ENCODE measurements around the gene PPFIA2. TPM values are rescaled to one million over a fixed set of nuclear protein-coding genes. Genes with fewer than 3 reads are reported as not detected.

PPFIA2 gene
- total and polyA plus RNA-seq, 9 of the 15 experiments (the other 6 are each of a cell fraction or from before 2014, with no cell fraction given): not detected

- TF ChIP-seq E2F1 (CRISPR knock-in tag; IDR thresholded peaks at IDR 0.05) (no peak), ETS2 (tag; IDR thresholded peaks at IDR 0.05; ENCODE audit: borderline replicate concordance, poor library complexity, severe bottlenecking) (no peak), HDAC2 (IDR thresholded peaks at IDR 0.05) (no peak), NCOA1 (IDR thresholded peaks at IDR 0.05; ENCODE audit: low read depth) (no peak)
Measured at GRCh38 chr12:81354327-81354932, 404.7 kb downstream of the PPFIA2 start (continued).

GRCh38 chr12:81350309-81350708 is 408.8 kb downstream of the PPFIA2 start:
- no peak for FAIRE-seq
- 0% methylated on average over 2 of the region's 2 CpGs for WGBS (ENCODE audit: insufficient coverage, low coverage, missing lambda C conversion rate)
- H3K27ac ChIP-seq (ENCODE audit: extremely low read depth, low read depth, low read length): no peak overlapping the region
- H3K4me2 ChIP-seq (ENCODE audit: insufficient read depth, low read length): no peak overlapping the region
- no peaks in the 10 kb centered on the region for H3K27me3 ChIP-seq (ENCODE audit: control insufficient read depth in 2 of 2, insufficient read depth in 2 of 2, low read length in 2 of 2)
- no TSS peak for BruUV-seq (replicated peaks)
- intact Hi-C loops (cut with micrococcal nuclease) (no loop called here), in situ Hi-C loops (cut with MboI) (no loop called here)
- DNase-seq (ENCODE audit: extremely low read depth in 1 of 4, low spot score in 3 of 4): no peak
- H3K4me3 ChIP-seq: no peak overlapping the region
- no peak overlapping the region for H2AFZ ChIP-seq (ENCODE audit: low read depth, low read length)
- ChIA-PET POLR2A (no interaction called here), CTCF (ENCODE audit: low intra/inter-chr PET ratio) (no interaction called here)
- no peaks in the 10 kb centered on the region for H3K36me3 ChIP-seq (ENCODE audit: control insufficient read depth, insufficient read depth, low read length)
- H3K4me1 ChIP-seq (replicated peaks in 1 of 2; ENCODE audit: control insufficient read depth in 2 of 2, insufficient read depth in 2 of 2, low read length in 2 of 2): no peaks in the 10 kb centered on the region
- no peak for ATAC-seq
- no peaks in the 10 kb centered on the region for H4K20me1 ChIP-seq (replicated peaks; ENCODE audit: control insufficient read depth, insufficient read depth, low read length)
- H3K79me2 ChIP-seq (ENCODE audit: control insufficient read depth, insufficient read depth, low read length): no peaks in the 10 kb centered on the region
- no peaks in the 10 kb centered on the region for H3K9me1 ChIP-seq (ENCODE audit: control insufficient read depth, insufficient read depth, low read length)
- no peak overlapping the region for H3K9ac ChIP-seq (ENCODE audit: insufficient read depth in 1 of 2, low read depth in 2 of 2, low read length in 2 of 2)
- H3K9me3 ChIP-seq (replicated peaks; ENCODE audit: control insufficient read depth, insufficient read depth, low read depth, low read length): no peaks in the 10 kb centered on the region
- no peak for TF ChIP-seq ZNF77 (CRISPR knock-in tag; IDR thresholded peaks at IDR 0.05)
- no peak for TF ChIP-seq THRAP3 (IDR thresholded peaks at IDR 0.05; ENCODE audit: borderline replicate concordance)
- no peak for TF ChIP-seq ZC3H4 (CRISPR knock-in tag; IDR thresholded peaks at IDR 0.05; ENCODE audit: borderline replicate concordance)
- no peak for TF ChIP-seq ZBTB5 (IDR thresholded peaks at IDR 0.05)
- TF ChIP-seq ZHX1 (conservative IDR thresholded peaks at IDR 0.05; ENCODE audit: low read length): no peak
- no peak for TF ChIP-seq PCBP2 (IDR thresholded peaks at IDR 0.05; ENCODE audit: low read depth, low read length, poor library complexity, severe bottlenecking)
- TF ChIP-seq ZBED1 (IDR thresholded peaks at IDR 0.05): no peak
- no peak for TF ChIP-seq ZC3H11A (IDR thresholded peaks at IDR 0.05; ENCODE audit: low read depth, low read length)
- TF ChIP-seq SRSF9 (IDR thresholded peaks at IDR 0.05; ENCODE audit: borderline replicate concordance, low read depth, low read length): no peak
- TF ChIP-seq RUNX1 (IDR thresholded peaks at IDR 0.05; ENCODE audit: low read depth): no peak
- TF ChIP-seq DNMT1 (IDR thresholded peaks at IDR 0.05): no peak
- TF ChIP-seq ELF2 (CRISPR knock-in tag; IDR thresholded peaks at IDR 0.05): no peak
- TF ChIP-seq NBN (IDR thresholded peaks at IDR 0.05; ENCODE audit: low read depth): no peak
- TF ChIP-seq ZBTB17 (CRISPR knock-in tag; IDR thresholded peaks at IDR 0.05): no peak
